T-helper 2 cell treated with Interferon-gamma antibody and Interleukin-4, amounts not matched to agents 100 ng/mL and 5 ng/mL, for 36 hours (primary cell): Measurements from ENCODE around the gene TMEM229A. TPM values are rescaled to one million over a fixed set of nuclear protein-coding genes. Genes with fewer than 3 reads are reported as not detected.
"Not testable (repeated sequence)": the region's sequence is repeated elsewhere in the genome, so short reads cannot be mapped to it uniquely, and the experiment has no call there.

Experiments used
- intact Hi-C: fragments of 100-400 bp; cut with micrococcal nuclease; formaldehyde crosslinking; loops from one replicate; pipeline ENCODE4 v1.15.1; 2023
- total RNA-seq: library from RNA; stranded (reverse); gene quantifications from 2 replicates; pipeline ENCODE4 v1.2.3, GENCODE V29; 2022

The TMEM229A gene
- total RNA-seq, 1 donor from 2014 or later, result not detected

GRCh38 chr7:124033095-124033806 lies 384 bp upstream of the TMEM229A start:
- intact Hi-C loops, result no loop called here

- intact Hi-C loops, result no loop called here
These were observed 948 bp downstream of the TMEM229A start for GRCh38 chr7:124031919-124032318.

- intact Hi-C loops, result no loop called here
These were observed 1.5 kb downstream of the TMEM229A start for GRCh38 chr7:124031406-124031805.

GRCh38 chr7:124030964-124031363 lies 1.9 kb downstream of the TMEM229A start:
- intact Hi-C loops, result no loop called here

GRCh38 chr7:124029396-124030188 lies 3.3 kb downstream of the TMEM229A start:
- intact Hi-C loops, result no loop called here

GRCh38 chr7:124027236-124027635 lies 5.6 kb downstream of the TMEM229A start:
- intact Hi-C loops, result no loop called here

GRCh38 chr7:124024329-124024728 lies 8.5 kb downstream of the TMEM229A start:
- intact Hi-C loops, result not testable (repeated sequence)

GRCh38 chr7:124022551-124022950 lies 10.3 kb downstream of the TMEM229A start:
- intact Hi-C loops, result no loop called here

GRCh38 chr7:124020060-124020459 lies 12.8 kb downstream of the TMEM229A start:
- intact Hi-C loops, result no loop called here

- intact Hi-C loops, result no loop called here
These were observed 19.6 kb downstream of the TMEM229A start for GRCh38 chr7:124013306-124013705.

GRCh38 chr7:124012864-124013263 lies 20.0 kb downstream of the TMEM229A start:
- intact Hi-C loops, result no loop called here

- intact Hi-C loops, result no loop called here
These were observed 23.5 kb downstream of the TMEM229A start for GRCh38 chr7:124009321-124009720.

GRCh38 chr7:124008296-124008695 lies 24.6 kb downstream of the TMEM229A start:
- intact Hi-C loops, result not testable (repeated sequence)

- intact Hi-C loops, result no loop called here
These were observed 33.2 kb downstream of the TMEM229A start for GRCh38 chr7:123999703-124000102.

- intact Hi-C loops, result no loop called here
These were observed 33.9 kb downstream of the TMEM229A start for GRCh38 chr7:123998921-123999320.

- intact Hi-C loops, result no loop called here
These were observed 36.6 kb downstream of the TMEM229A start for GRCh38 chr7:123996327-123996625.

GRCh38 chr7:123995617-123996326 lies 37.1 kb downstream of the TMEM229A start:
- intact Hi-C loops, result no loop called here

GRCh38 chr7:123994449-123994848 lies 38.4 kb downstream of the TMEM229A start:
- intact Hi-C loops, result no loop called here

GRCh38 chr7:123993996-123994395 lies 38.9 kb downstream of the TMEM229A start:
- intact Hi-C loops, result no loop called here

- intact Hi-C loops, result no loop called here
These were observed 39.9 kb downstream of the TMEM229A start for GRCh38 chr7:123992913-123993518.

- intact Hi-C loops, result no loop called here
These were observed 45.4 kb downstream of the TMEM229A start for GRCh38 chr7:123987445-123987844.
